GM23338 (cell line): ENCODE data around the gene TMEM131L. TPM values are rescaled to one million over a fixed set of nuclear protein-coding genes. Genes with fewer than 3 reads are reported as not detected.
A peak's percentile ranks its signal among the peaks of the same experiment; 100 is the strongest.

Experiments
- ATAC-seq: fragments of 200-7000 bp; cut with Tn5 transposase; 3 replicates; pipeline ENCODE4 v1.9.1; 2020
- DNase-seq: peaks from one replicate; pipeline ENCODE4 v3.0.0-alpha.2; 2015; ENCODE audit warnings: low spot score
- H2AFZ ChIP-seq: fragments of 200-600 bp; sonication (generic); 2 replicates; pipeline ENCODE4 v1.8.0; 2016; ENCODE audit warnings: antibody characterized with exemption, mild to moderate bottlenecking, moderate library complexity
- H3F3A ChIP-seq: fragments of 200-600 bp; sonication (generic); replicated peaks from 2 replicates; pipeline ENCODE4 v1.8.0; 2017; ENCODE audit warnings: antibody characterized with exemption, mixed run types, low read depth
- H3K27ac ChIP-seq: fragments of 200-600 bp; sonication (generic); 2 replicates; pipeline ENCODE4 v1.6.1; 2016; ENCODE audit warnings: low read depth
- H3K27me3 ChIP-seq: fragments of 200-600 bp; sonication (generic); 2 replicates; pipeline ENCODE4 v1.8.0; 2016; ENCODE audit warnings: mild to moderate bottlenecking, mixed run types, moderate library complexity; ENCODE audit not compliant: insufficient read depth
- H3K36me3 ChIP-seq: fragments of 200-600 bp; sonication (generic); 2 replicates; pipeline ENCODE4 v1.8.0; 2016; ENCODE audit warnings: mild to moderate bottlenecking; ENCODE audit not compliant: insufficient read depth
- H3K4me1 ChIP-seq: fragments of 200-600 bp; sonication (generic); 2 replicates; pipeline ENCODE4 v1.8.0; 2016; ENCODE audit warnings: mild to moderate bottlenecking, moderate library complexity; ENCODE audit not compliant: insufficient read depth
- H3K4me2 ChIP-seq: fragments of 200-600 bp; sonication (generic); 2 replicates; pipeline ENCODE4 v1.7.1; 2017; ENCODE audit warnings: mixed run types
- H3K4me3 ChIP-seq: fragments of 200-600 bp; sonication (generic); 2 replicates; pipeline ENCODE4 v1.6.1; 2016; ENCODE audit warnings: mixed run types
- H3K79me2 ChIP-seq: fragments of 200-600 bp; sonication (generic); replicated peaks from 2 replicates; pipeline ENCODE4 v1.8.0; 2017; ENCODE audit warnings: mild to moderate bottlenecking; ENCODE audit not compliant: insufficient read depth
- H3K9me2 ChIP-seq: fragments of 200-600 bp; sonication (generic); 2 replicates; pipeline ENCODE4 v1.8.0; 2017; ENCODE audit not compliant: insufficient read depth
- H4K20me1 ChIP-seq: fragments of 200-600 bp; sonication (generic); replicated peaks from 2 replicates; pipeline ENCODE4 v1.8.0; 2017; ENCODE audit warnings: mild to moderate bottlenecking; ENCODE audit not compliant: insufficient read depth
- H3K27ac Mint-ChIP-seq: 2 replicates; pipeline ENCODE4 v1.8.0; 2020; ENCODE audit warnings: inconsistent platforms, mild to moderate bottlenecking, moderate library complexity, mixed read lengths
- H3K27me3 Mint-ChIP-seq: 3 replicates; pipeline ENCODE4 v1.8.0; 2022; ENCODE audit warnings: low read depth, mild to moderate bottlenecking, moderate library complexity, mixed read lengths, inconsistent platforms; ENCODE audit not compliant: insufficient read depth, poor library complexity
- H3K36me3 Mint-ChIP-seq: 3 replicates; pipeline ENCODE4 v1.8.0; 2021; ENCODE audit warnings: low read depth, mild to moderate bottlenecking, inconsistent platforms, moderate library complexity, mixed read lengths
- H3K4me1 Mint-ChIP-seq: 3 replicates; pipeline ENCODE4 v1.8.0; 2020; ENCODE audit warnings: mild to moderate bottlenecking, inconsistent platforms, mixed read lengths
- H3K4me3 Mint-ChIP-seq: 3 replicates; pipeline ENCODE4 v1.8.0; 2021; ENCODE audit warnings: moderate library complexity, mild to moderate bottlenecking, inconsistent platforms, mixed read lengths
- H3K9me3 Mint-ChIP-seq: 3 replicates; pipeline ENCODE4 v1.8.0; 2020; ENCODE audit warnings: moderate library complexity, mild to moderate bottlenecking, inconsistent platforms, mixed read lengths
- CREB1 ChIP-seq: fragments of 250-450 bp; sonication (Bioruptor Pico); IDR thresholded peaks from 2 replicates; pipeline ENCODE4 v1.5.0; 2020; ENCODE audit warnings: low read depth, mild to moderate bottlenecking, moderate library complexity
- EZH2 ChIP-seq: fragments of 200-600 bp; sonication (generic); IDR thresholded peaks from one replicate; pipeline ENCODE4 v1.8.0; 2017; ENCODE audit warnings: antibody characterized with exemption, mild to moderate bottlenecking, low read depth; ENCODE audit not compliant: unreplicated experiment
- EZH2phosphoT487 ChIP-seq: fragments of 200-600 bp; sonication (generic); IDR thresholded peaks from one replicate; pipeline ENCODE4 v1.8.1; 2018; ENCODE audit warnings: antibody characterized with exemption; ENCODE audit not compliant: unreplicated experiment
- JUNB ChIP-seq: IDR thresholded peaks from one replicate; pipeline ENCODE4 v1.6.1; 2016; ENCODE audit warnings: antibody characterized with exemption; ENCODE audit not compliant: unreplicated experiment
- NANOG ChIP-seq: IDR thresholded peaks from 2 replicates; pipeline ENCODE4 v1.6.1; 2016; ENCODE audit warnings: antibody characterized with exemption, borderline replicate concordance
- POLR2AphosphoS5 ChIP-seq: IDR thresholded peaks from 2 replicates; pipeline ENCODE4 v1.6.1; 2016; ENCODE audit warnings: antibody characterized with exemption, low read depth
- STAT1 ChIP-seq: IDR thresholded peaks from one replicate; pipeline ENCODE4 v1.6.1; 2016; ENCODE audit warnings: antibody characterized with exemption; ENCODE audit not compliant: unreplicated experiment
- ZNF114 ChIP-seq: fragments of 250-450 bp; sonication (Bioruptor Pico); IDR thresholded peaks from 2 replicates; pipeline ENCODE4 v1.5.0; 2020; ENCODE audit warnings: mild to moderate bottlenecking, moderate library complexity
- ZNF331 ChIP-seq: fragments of 250-450 bp; sonication (Bioruptor Pico); IDR thresholded peaks from 2 replicates; pipeline ENCODE4 v1.5.0; 2020; ENCODE audit warnings: low read depth, mild to moderate bottlenecking, moderate library complexity
- polyA plus RNA-seq: library from polyadenylated mRNA; unstranded; fragments of >200 nt; fragmentation: Nextera tagmentation; extraction: Ambion mirVana; gene quantifications from 2 replicates; pipeline ENCODE4 v1.2.1, GENCODE V29; 2016
- total RNA-seq: library from RNA; depleted of rRNA; stranded (reverse); fragments of >200 nt; shearing (Covaris generic); gene quantifications from 2 replicates; pipeline ENCODE4 v1.2.3, GENCODE V29; 2014
- TF ChIP-seq, protein P1 (sequence below), 2 experiments: fragments of 200-600 bp in 1 of 2; sonication (generic) in 1 of 2; conservative IDR thresholded peaks; 2 replicates each; pipeline versions ENCODE4 v1.5.1 to v1.6.1; 2016 to 2017; ENCODE audit warnings: antibody characterized with exemption in 2 of 2, low read depth in 2 of 2, mild to moderate bottlenecking in 2 of 2, moderate library complexity in 1 of 2
- TF ChIP-seq, protein P2 (sequence below): IDR thresholded peaks from one replicate; pipeline ENCODE4 v1.6.1; 2018; ENCODE audit warnings: antibody characterized with exemption; ENCODE audit not compliant: unreplicated experiment
- TF ChIP-seq, protein P3 (sequence below): IDR thresholded peaks from 2 replicates; pipeline ENCODE4 v1.6.1; 2016; ENCODE audit warnings: antibody characterized with exemption
- TF ChIP-seq, protein P4 (sequence below): fragments of 250-450 bp; sonication (Bioruptor Pico); IDR thresholded peaks from 2 replicates; pipeline ENCODE4 v1.5.0; 2020; ENCODE audit warnings: mild to moderate bottlenecking, moderate library complexity

TMEM131L gene
- total and polyA plus RNA-seq, 2 experiments from 2014 or later: 11.1 to 32.2 TPM

DNA sequence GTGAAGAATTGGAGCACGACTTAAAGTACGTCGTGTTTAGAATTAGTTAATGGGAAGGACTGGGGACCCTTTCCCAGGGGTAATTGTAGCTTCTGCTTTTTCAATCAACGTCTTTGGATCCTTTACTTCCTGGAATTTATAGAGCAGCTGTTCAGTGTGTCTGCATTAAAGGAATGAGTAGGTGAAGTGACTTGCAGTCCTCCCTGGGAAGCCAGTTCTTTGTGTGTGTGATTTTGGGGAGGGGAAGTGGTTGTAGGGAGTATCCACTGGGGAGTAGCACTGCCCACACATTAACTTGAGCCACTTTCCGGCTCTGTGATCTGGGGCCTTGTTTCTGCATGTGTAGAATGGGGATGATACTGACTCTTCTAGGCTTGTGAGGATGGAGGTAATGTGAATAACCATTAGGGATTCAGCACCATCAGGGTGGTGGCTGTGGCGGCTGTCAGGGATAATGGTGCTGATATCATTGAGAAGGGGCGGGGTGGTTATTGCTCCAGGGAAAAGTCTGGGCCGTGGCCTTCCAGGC lies 54.7 kb downstream of the TMEM131L start:
- Histone ChIP-seq H3K27ac (peak overlapping the region; percentile 48; the same call in 1 of the 2 replicates), H3K4me1 (peaks cover 44% of the 10 kb centered on the region), H3K4me2 (no peak overlapping the region), H2AFZ (no peak overlapping the region), H3K79me2 (peaks cover 71% of the 10 kb centered on the region), H3K27me3 (no peaks in the 10 kb centered on the region), H3K4me3 (no peak overlapping the region), H3K9me2 (no peaks in the 10 kb centered on the region), H3K36me3 (no peaks in the 10 kb centered on the region), H4K20me1 (peaks cover 21% of the 10 kb centered on the region; the same call in 1 of the 2 replicates), H3F3A (no peaks in the 10 kb centered on the region)
- Mint-ChIP-seq H3K4me3 (no peak overlapping the region), H3K9me3 (no peaks in the 10 kb centered on the region), H3K4me1 (peaks cover 38% of the 10 kb centered on the region), H3K36me3 (no peaks in the 10 kb centered on the region), H3K27me3 (peaks cover 2% of the 10 kb centered on the region), H3K27ac (peak overlapping the region; percentile 0; the same call in 1 of the 2 replicates)
- DNase-seq (no peak), ATAC-seq (no peak)
- TF ChIP-seq, protein P1, sequence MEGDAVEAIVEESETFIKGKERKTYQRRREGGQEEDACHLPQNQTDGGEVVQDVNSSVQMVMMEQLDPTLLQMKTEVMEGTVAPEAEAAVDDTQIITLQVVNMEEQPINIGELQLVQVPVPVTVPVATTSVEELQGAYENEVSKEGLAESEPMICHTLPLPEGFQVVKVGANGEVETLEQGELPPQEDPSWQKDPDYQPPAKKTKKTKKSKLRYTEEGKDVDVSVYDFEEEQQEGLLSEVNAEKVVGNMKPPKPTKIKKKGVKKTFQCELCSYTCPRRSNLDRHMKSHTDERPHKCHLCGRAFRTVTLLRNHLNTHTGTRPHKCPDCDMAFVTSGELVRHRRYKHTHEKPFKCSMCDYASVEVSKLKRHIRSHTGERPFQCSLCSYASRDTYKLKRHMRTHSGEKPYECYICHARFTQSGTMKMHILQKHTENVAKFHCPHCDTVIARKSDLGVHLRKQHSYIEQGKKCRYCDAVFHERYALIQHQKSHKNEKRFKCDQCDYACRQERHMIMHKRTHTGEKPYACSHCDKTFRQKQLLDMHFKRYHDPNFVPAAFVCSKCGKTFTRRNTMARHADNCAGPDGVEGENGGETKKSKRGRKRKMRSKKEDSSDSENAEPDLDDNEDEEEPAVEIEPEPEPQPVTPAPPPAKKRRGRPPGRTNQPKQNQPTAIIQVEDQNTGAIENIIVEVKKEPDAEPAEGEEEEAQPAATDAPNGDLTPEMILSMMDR (conservative IDR thresholded peaks at IDR 0.05; ENCODE audit: low read depth in 2 of 2): no peak
- TF ChIP-seq, protein P2, sequence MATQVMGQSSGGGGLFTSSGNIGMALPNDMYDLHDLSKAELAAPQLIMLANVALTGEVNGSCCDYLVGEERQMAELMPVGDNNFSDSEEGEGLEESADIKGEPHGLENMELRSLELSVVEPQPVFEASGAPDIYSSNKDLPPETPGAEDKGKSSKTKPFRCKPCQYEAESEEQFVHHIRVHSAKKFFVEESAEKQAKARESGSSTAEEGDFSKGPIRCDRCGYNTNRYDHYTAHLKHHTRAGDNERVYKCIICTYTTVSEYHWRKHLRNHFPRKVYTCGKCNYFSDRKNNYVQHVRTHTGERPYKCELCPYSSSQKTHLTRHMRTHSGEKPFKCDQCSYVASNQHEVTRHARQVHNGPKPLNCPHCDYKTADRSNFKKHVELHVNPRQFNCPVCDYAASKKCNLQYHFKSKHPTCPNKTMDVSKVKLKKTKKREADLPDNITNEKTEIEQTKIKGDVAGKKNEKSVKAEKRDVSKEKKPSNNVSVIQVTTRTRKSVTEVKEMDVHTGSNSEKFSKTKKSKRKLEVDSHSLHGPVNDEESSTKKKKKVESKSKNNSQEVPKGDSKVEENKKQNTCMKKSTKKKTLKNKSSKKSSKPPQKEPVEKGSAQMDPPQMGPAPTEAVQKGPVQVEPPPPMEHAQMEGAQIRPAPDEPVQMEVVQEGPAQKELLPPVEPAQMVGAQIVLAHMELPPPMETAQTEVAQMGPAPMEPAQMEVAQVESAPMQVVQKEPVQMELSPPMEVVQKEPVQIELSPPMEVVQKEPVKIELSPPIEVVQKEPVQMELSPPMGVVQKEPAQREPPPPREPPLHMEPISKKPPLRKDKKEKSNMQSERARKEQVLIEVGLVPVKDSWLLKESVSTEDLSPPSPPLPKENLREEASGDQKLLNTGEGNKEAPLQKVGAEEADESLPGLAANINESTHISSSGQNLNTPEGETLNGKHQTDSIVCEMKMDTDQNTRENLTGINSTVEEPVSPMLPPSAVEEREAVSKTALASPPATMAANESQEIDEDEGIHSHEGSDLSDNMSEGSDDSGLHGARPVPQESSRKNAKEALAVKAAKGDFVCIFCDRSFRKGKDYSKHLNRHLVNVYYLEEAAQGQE: no peak
- TF ChIP-seq ZNF114 (CRISPR knock-in tag): no peak
- no peak for TF ChIP-seq POLR2AphosphoS5
- TF ChIP-seq JUNB: no peak
- TF ChIP-seq EZH2: no peak
- TF ChIP-seq NANOG: no peak
- no peak for TF ChIP-seq ZNF331
- TF ChIP-seq CREB1 (CRISPR knock-in tag): no peak
- no peak for TF ChIP-seq STAT1
- TF ChIP-seq, protein P3, sequence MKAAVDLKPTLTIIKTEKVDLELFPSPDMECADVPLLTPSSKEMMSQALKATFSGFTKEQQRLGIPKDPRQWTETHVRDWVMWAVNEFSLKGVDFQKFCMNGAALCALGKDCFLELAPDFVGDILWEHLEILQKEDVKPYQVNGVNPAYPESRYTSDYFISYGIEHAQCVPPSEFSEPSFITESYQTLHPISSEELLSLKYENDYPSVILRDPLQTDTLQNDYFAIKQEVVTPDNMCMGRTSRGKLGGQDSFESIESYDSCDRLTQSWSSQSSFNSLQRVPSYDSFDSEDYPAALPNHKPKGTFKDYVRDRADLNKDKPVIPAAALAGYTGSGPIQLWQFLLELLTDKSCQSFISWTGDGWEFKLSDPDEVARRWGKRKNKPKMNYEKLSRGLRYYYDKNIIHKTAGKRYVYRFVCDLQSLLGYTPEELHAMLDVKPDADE: no peak
- TF ChIP-seq, protein P4, sequence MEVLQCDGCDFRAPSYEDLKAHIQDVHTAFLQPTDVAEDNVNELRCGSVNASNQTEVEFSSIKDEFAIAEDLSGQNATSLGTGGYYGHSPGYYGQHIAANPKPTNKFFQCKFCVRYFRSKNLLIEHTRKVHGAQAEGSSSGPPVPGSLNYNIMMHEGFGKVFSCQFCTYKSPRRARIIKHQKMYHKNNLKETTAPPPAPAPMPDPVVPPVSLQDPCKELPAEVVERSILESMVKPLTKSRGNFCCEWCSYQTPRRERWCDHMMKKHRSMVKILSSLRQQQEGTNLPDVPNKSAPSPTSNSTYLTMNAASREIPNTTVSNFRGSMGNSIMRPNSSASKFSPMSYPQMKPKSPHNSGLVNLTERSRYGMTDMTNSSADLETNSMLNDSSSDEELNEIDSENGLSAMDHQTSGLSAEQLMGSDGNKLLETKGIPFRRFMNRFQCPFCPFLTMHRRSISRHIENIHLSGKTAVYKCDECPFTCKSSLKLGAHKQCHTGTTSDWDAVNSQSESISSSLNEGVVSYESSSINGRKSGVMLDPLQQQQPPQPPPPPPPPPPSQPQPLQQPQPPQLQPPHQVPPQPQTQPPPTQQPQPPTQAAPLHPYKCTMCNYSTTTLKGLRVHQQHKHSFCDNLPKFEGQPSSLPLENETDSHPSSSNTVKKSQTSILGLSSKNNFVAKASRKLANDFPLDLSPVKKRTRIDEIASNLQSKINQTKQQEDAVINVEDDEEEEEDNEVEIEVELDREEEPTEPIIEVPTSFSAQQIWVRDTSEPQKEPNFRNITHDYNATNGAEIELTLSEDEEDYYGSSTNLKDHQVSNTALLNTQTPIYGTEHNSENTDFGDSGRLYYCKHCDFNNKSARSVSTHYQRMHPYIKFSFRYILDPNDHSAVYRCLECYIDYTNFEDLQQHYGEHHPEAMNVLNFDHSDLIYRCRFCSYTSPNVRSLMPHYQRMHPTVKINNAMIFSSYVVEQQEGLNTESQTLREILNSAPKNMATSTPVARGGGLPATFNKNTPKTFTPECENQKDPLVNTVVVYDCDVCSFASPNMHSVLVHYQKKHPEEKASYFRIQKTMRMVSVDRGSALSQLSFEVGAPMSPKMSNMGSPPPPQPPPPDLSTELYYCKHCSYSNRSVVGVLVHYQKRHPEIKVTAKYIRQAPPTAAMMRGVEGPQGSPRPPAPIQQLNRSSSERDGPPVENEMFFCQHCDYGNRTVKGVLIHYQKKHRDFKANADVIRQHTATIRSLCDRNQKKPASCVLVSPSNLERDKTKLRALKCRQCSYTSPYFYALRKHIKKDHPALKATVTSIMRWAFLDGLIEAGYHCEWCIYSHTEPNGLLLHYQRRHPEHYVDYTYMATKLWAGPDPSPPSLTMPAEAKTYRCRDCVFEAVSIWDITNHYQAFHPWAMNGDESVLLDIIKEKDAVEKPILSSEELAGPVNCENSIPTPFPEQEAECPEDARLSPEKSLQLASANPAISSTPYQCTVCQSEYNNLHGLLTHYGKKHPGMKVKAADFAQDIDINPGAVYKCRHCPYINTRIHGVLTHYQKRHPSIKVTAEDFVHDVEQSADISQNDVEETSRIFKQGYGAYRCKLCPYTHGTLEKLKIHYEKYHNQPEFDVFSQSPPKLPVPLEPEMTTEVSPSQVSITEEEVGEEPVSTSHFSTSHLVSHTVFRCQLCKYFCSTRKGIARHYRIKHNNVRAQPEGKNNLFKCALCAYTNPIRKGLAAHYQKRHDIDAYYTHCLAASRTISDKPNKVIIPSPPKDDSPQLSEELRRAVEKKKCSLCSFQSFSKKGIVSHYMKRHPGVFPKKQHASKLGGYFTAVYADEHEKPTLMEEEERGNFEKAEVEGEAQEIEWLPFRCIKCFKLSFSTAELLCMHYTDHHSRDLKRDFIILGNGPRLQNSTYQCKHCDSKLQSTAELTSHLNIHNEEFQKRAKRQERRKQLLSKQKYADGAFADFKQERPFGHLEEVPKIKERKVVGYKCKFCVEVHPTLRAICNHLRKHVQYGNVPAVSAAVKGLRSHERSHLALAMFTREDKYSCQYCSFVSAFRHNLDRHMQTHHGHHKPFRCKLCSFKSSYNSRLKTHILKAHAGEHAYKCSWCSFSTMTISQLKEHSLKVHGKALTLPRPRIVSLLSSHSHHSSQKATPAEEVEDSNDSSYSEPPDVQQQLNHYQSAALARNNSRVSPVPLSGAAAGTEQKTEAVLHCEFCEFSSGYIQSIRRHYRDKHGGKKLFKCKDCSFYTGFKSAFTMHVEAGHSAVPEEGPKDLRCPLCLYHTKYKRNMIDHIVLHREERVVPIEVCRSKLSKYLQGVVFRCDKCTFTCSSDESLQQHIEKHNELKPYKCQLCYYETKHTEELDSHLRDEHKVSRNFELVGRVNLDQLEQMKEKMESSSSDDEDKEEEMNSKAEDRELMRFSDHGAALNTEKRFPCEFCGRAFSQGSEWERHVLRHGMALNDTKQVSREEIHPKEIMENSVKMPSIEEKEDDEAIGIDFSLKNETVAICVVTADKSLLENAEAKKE (CRISPR knock-in tag): no peak
- no peak for TF ChIP-seq EZH2phosphoT487
